Spinal cord (tissue), 10 donors: ENCODE data around the gene GLCE. TPM values are rescaled to one million over a fixed set of nuclear protein-coding genes. Genes with fewer than 3 reads are reported as not detected.

Experiments
- DNase-seq, 6 donors: peaks; one replicate each; pipeline versions ENCODE4 v3.0.0 to v3.0.0-alpha.2; 2013 to 2015; ENCODE audit warnings: low spot score in 6 of 6, low read depth in 4 of 6
- H3K27ac ChIP-seq: one replicate; pipeline ENCODE4 v1.5.1; 2013; ENCODE audit warnings: low read depth, low read length, control low read depth
- H3K27me3 ChIP-seq: one replicate; pipeline ENCODE4 v1.6.1; 2013; ENCODE audit warnings: low read length; ENCODE audit not compliant: control insufficient read depth, insufficient read depth
- H3K36me3 ChIP-seq: one replicate; pipeline ENCODE4 v1.6.1; 2013; ENCODE audit warnings: low read length; ENCODE audit not compliant: control insufficient read depth, insufficient read depth
- H3K4me1 ChIP-seq: one replicate; pipeline ENCODE4 v1.6.1; 2013; ENCODE audit warnings: low read length; ENCODE audit not compliant: control insufficient read depth, insufficient read depth
- H3K4me3 ChIP-seq: one replicate; pipeline ENCODE4 v1.5.1; 2013; ENCODE audit warnings: low read depth, low read length, control low read depth
- H3K9me3 ChIP-seq: one replicate; pipeline ENCODE4 v1.6.1; 2013; ENCODE audit warnings: low read length; ENCODE audit not compliant: control insufficient read depth, insufficient read depth
- WGBS: methylation state at CpG from one replicate; pipeline ENCODE4 v1.1.5; 2013; ENCODE audit warnings: missing lambda C conversion rate; ENCODE audit not compliant: insufficient coverage; 5-methylcytosine and 5-hydroxymethylcytosine counted together
- polyA plus RNA-seq, 2 donors: library from polyadenylated mRNA; unstranded; fragments of 120-200 nt; gene quantifications; one replicate each; pipeline ENCODE4 v1.2.1, GENCODE V29; 2013; ENCODE audit not compliant: insufficient read length in 2 of 2
- total RNA-seq, 2 donors: library from RNA; depleted of rRNA in 1 of 2; stranded (reverse); fragments of 120-200 nt in 1 of 2; fragments of >200 nt in 1 of 2; gene quantifications; one replicate each; pipeline versions ENCODE4 v1.2.3 to v1.2.4, GENCODE V29; 2013 to 2014
- donor health status: healthy.

The GLCE gene
- total and polyA plus RNA-seq, 4 donors: 24.0 to 71.0 (median 42.6) TPM

- no peaks in the 10 kb centered on the region for H3K9me3 ChIP-seq
- no peak overlapping the region for H3K27ac ChIP-seq
- no peak for DNase-seq
- no peaks in the 10 kb centered on the region for H3K27me3 ChIP-seq
- no peak overlapping the region for H3K4me3 ChIP-seq
- WGBS: 80% methylated on average over 2 of the region's 8 CpGs
- no peaks in the 10 kb centered on the region for H3K36me3 ChIP-seq
- H3K4me1 ChIP-seq: peaks cover 3% of the 10 kb centered on the region
These were observed 155.9 kb downstream of the GLCE start for GRCh38 chr15:69316291-69316690.

- DNase-seq: no peak
- H3K27me3 ChIP-seq: no peaks in the 10 kb centered on the region
- H3K36me3 ChIP-seq: no peaks in the 10 kb centered on the region
- H3K27ac ChIP-seq: no peak overlapping the region
- H3K4me1 ChIP-seq: peaks cover 3% of the 10 kb centered on the region
- 45% methylated on average over 5 of the region's 5 CpGs for WGBS
- no peaks in the 10 kb centered on the region for H3K9me3 ChIP-seq
- no peak overlapping the region for H3K4me3 ChIP-seq
These were observed 157.0 kb downstream of the GLCE start for GRCh38 chr15:69317392-69317841.

- no peaks in the 10 kb centered on the region for H3K27me3 ChIP-seq
These were observed 157.6 kb downstream of the GLCE start for GRCh38 chr15:69318033-69318432.

DNA sequence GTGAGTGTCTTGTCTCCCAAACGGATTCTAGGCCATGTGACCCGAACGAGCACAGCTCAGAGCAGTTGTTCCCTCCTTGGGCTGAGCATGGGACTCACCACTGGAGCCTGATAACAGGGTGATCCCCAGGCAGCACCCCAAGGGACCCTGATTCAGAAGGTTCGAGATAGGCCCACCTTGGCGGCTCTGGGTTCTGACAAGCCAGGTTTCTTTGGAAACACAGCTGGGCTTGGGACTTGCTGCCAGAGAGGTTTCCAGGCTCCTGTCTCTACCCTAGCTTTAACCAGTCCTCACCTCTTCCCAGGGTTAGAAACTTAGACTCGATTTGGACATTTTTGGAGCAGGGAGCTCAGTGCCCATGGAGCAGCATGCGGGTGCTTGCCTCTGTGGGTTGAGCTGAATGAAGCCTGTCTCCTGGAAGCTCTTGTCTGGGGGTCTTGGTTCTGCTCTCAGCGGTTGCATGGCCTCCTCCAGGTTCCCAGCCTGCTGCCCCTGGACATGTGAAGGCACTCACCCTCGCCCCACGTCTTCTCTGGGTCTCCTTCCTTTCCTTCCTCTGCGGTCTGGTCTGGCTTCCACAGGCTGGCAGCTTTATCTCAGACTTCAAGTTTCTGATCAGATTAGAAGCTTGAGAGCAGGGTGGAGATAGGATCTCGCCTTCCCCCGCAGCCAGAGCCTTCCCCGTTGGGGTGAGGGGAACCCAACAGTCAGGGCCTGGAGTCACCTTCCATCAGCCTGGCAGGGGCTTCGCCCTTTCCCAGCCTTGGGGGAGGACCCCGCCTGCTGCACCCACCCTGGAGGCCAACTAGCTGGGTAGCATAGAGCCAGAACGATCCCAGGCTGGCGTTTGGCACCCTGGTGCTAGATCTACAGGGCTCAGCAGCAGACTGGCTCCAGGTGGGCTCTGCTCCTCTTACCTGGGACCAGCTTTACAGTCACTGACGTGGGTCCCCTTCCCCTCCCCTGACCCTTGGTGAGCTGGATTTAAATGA is 159.2 kb downstream of the GLCE start:
- H3K9me3 ChIP-seq: no peaks in the 10 kb centered on the region
- WGBS: 86% methylated on average over 17 of the region's 19 CpGs
- H3K36me3 ChIP-seq: no peaks in the 10 kb centered on the region
- no peaks in the 10 kb centered on the region for H3K27me3 ChIP-seq
- no peak overlapping the region for H3K4me3 ChIP-seq
- no peak for DNase-seq
- H3K27ac ChIP-seq: no peak overlapping the region
- H3K4me1 ChIP-seq: peaks cover 7% of the 10 kb centered on the region

More at GRCh38 chr15:69318033-69318432, 157.6 kb downstream of the GLCE start:
- no peak overlapping the region for H3K4me3 ChIP-seq
- 91% methylated on average over 7 of the region's 7 CpGs for WGBS
- H3K27ac ChIP-seq: no peak overlapping the region
- no peak for DNase-seq
- H3K4me1 ChIP-seq: peaks cover 3% of the 10 kb centered on the region
- no peaks in the 10 kb centered on the region for H3K9me3 ChIP-seq
- H3K36me3 ChIP-seq: no peaks in the 10 kb centered on the region

DNA sequence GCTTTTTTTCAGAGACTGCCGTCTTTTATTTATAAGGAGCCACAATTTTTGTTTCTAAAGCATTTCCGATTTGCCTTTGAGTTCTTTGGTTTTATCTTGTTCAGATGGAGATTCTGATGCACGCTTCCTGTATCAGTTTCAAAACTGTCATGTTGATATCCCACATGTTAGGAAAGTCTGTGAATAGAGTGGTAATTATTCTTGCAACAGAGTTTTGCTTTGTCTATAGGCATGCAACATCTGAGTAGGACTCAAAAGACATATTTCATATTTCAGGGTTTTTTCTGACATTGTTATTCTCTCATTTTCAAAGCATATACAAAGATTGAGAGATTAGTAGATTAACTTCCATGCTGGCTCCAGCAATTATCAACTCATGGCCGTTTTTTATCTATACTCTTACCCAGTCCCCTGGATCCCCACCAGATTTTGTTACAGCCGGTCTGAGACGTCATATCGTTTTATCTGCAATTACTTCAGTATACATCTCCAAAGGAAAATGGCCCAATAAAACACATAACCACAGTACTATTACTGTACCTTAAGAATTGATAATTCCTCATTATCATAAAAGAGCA is 160.6 kb downstream of the GLCE start:
- Histone ChIP-seq H3K27ac (no peak overlapping the region), H3K27me3 (no peaks in the 10 kb centered on the region), H3K9me3 (no peaks in the 10 kb centered on the region), H3K4me1 (peaks cover 12% of the 10 kb centered on the region), H3K36me3 (no peaks in the 10 kb centered on the region), H3K4me3 (no peak overlapping the region)
- peak in 1 of 6 donors; percentile 70 for DNase-seq
- WGBS: 83% methylated on average over 5 of the region's 7 CpGs

Other genes with a start within 250 kb of the GLCE start
- gene SPESP1, start 230.1 kb upstream of the GLCE start, total RNA-seq: 1 to 10 TPM; 2.4 to 7.6 TPM
- 1 to 10 TPM; 3.2 to 5.2 TPM for gene SPESP1, start 230.1 kb upstream of the GLCE start, polyA plus RNA-seq
- gene NOX5, start 145.9 kb upstream of the GLCE start, total RNA-seq: under 1 TPM; 0.20 to 0.22 TPM
- under 1 TPM; 0.22 to 0.81 TPM for gene NOX5, start 145.9 kb upstream of the GLCE start, polyA plus RNA-seq
- gene PAQR5, start 138.3 kb downstream of the GLCE start, total RNA-seq: 1 to 10 TPM; 5.3 to 9.3 TPM
- gene PAQR5, start 138.3 kb downstream of the GLCE start, polyA plus RNA-seq: 1 to 10 TPM; 2.9 to 4.3 TPM